Lung (tissue), 12 donors: ENCODE results near the gene MUC5B. TPM values are rescaled to one million over a fixed set of nuclear protein-coding genes. Genes with fewer than 3 reads are reported as not detected.

Experiments used
- ATAC-seq: fragments of 200-7000 bp; cut with Tn5 transposase; one replicate; pipeline ENCODE4 v1.9.1; 2020; ENCODE audit warnings: moderate number of reproducible peaks; ENCODE audit not compliant: insufficient read depth, low FRiP score
- DNase-seq, 3 donors: peaks; one replicate each; pipeline ENCODE4 v3.0.0-alpha.2; 2013 to 2017
- H3K27ac ChIP-seq, 2 donors: one replicate each; pipeline ENCODE4 v1.5.1; 2013; ENCODE audit warnings: mild to moderate bottlenecking in 2 of 2, moderate library complexity in 2 of 2, control low read depth in 1 of 2, inconsistent platforms in 1 of 2, low read depth in 1 of 2, low read length in 1 of 2
- H3K27me3 ChIP-seq, 3 donors: one replicate each; pipeline ENCODE4 v1.5.1; 2013; ENCODE audit warnings: low read length in 2 of 3; ENCODE audit not compliant: control insufficient read depth in 3 of 3, insufficient read depth in 3 of 3
- H3K36me3 ChIP-seq, 4 donors: one replicate each; pipeline ENCODE4 v1.5.1; 2013; ENCODE audit warnings: low read length in 4 of 4, mild to moderate bottlenecking in 1 of 4, moderate library complexity in 1 of 4; ENCODE audit not compliant: control insufficient read depth in 4 of 4, insufficient read depth in 4 of 4
- H3K4me1 ChIP-seq, 5 donors: one replicate each; pipeline ENCODE4 v1.5.1; 2013; ENCODE audit warnings: low read length in 5 of 5, mild to moderate bottlenecking in 2 of 5, moderate library complexity in 1 of 5; ENCODE audit not compliant: control insufficient read depth in 5 of 5, insufficient read depth in 5 of 5
- H3K4me3 ChIP-seq: one replicate; pipeline ENCODE4 v1.5.1; 2013; ENCODE audit warnings: mild to moderate bottlenecking, control low read depth, moderate library complexity
- H3K9ac ChIP-seq, 2 donors: one replicate each; pipeline ENCODE4 v1.5.1; 2013; ENCODE audit warnings: low read length in 2 of 2, control low read depth in 1 of 2; ENCODE audit not compliant: insufficient read depth in 1 of 2
- H3K9me3 ChIP-seq, 4 donors: one replicate each; pipeline ENCODE4 v1.5.1; 2013; ENCODE audit warnings: low read length in 3 of 4, mild to moderate bottlenecking in 1 of 4, moderate library complexity in 1 of 4; ENCODE audit not compliant: control insufficient read depth in 4 of 4, insufficient read depth in 3 of 4
- CTCF ChIP-seq: IDR thresholded peaks from 2 replicates; pipeline ENCODE4 v1.5.1; 2012; ENCODE audit warnings: mild to moderate bottlenecking; ENCODE audit errors: control extremely low read depth, extremely low read depth
- WGBS, 2 donors: extraction: QIAGEN DNeasy Blood & Tissue Kit; methylation state at CpG; one replicate each; pipeline ENCODE4 v1.1.7; 2013; 5-methylcytosine and 5-hydroxymethylcytosine counted together
- polyA plus RNA-seq, 2 donors: library from polyadenylated mRNA; stranded (reverse); fragments of 200-250 nt; gene quantifications; one replicate each; pipeline ENCODE4 v1.2.1, GENCODE V29; 2013
- total RNA-seq, 2 donors: library from RNA; depleted of rRNA in 1 of 2; stranded (reverse); fragments of >200 nt in 1 of 2; gene quantifications; one replicate each; pipeline ENCODE4 v1.2.1, GENCODE V29; 2014 to 2021
- donor health status: control.
- donor health status: control.
- donor health status: Bipolar disorder and iron deficiency.
- donor health status: healthy.
- donor health status: DM: yes; HTN: yes; CAD: no.

The MUC5B gene
- total and polyA plus RNA-seq, 4 donors, result 5.6 to 181 (median 28.2) TPM

- no peak for TF ChIP-seq CTCF
- Histone ChIP-seq H3K4me3 (no peak overlapping the region), H3K9ac (no peak overlapping the region), H3K36me3 (no peaks in the 10 kb centered on the region), H3K4me1 (no peaks in the 10 kb centered on the region), H3K9me3 (peaks cover 0 to 16% (median 0%) of the 10 kb centered on the region in 4 donors), H3K27me3 (no peaks in the 10 kb centered on the region), H3K27ac (no peak overlapping the region)
- 88 to 93% methylated on average over 8 of the region's 8 CpGs for WGBS, 2 donors
- ATAC-seq, result no peak
- no peak for DNase-seq
These were observed 16.9 kb upstream of the MUC5B start for GRCh38 chr11:1205987-1206331.

- peak in 1 of 3 donors; percentile 6 for DNase-seq
- peaks cover 0 to 16% (median 2%) of the 10 kb centered on the region in 4 donors for H3K9me3 ChIP-seq
- WGBS, 2 donors, result 87 to 92% methylated on average over 38 of the region's 38 CpGs
- no peaks in the 10 kb centered on the region for H3K27me3 ChIP-seq
- ATAC-seq, result no peak
- H3K36me3 ChIP-seq, result no peaks in the 10 kb centered on the region
- H3K4me3 ChIP-seq, result no peak overlapping the region
- TF ChIP-seq CTCF, result no peak
- H3K27ac ChIP-seq, result no peak overlapping the region
- no peaks in the 10 kb centered on the region for H3K4me1 ChIP-seq
- no peak overlapping the region for H3K9ac ChIP-seq
These were observed 16.2 kb upstream of the MUC5B start for GRCh38 chr11:1206391-1207271.

GRCh38 chr11:1207401-1208143, 15.3 kb upstream of the MUC5B start:
- no peak for TF ChIP-seq CTCF
- H3K4me1 ChIP-seq, result no peaks in the 10 kb centered on the region
- DNase-seq (peak in 1 of 3 donors; percentile 7), ATAC-seq (no peak)
- no peaks in the 10 kb centered on the region for H3K27me3 ChIP-seq
- no peak overlapping the region for H3K4me3 ChIP-seq
- H3K36me3 ChIP-seq, result no peaks in the 10 kb centered on the region
- H3K27ac ChIP-seq, result no peak overlapping the region
- H3K9ac ChIP-seq, result no peak overlapping the region
- 84 to 88% methylated on average over 34 of the region's 34 CpGs for WGBS, 2 donors
- peaks cover 0 to 16% (median 4%) of the 10 kb centered on the region in 4 donors for H3K9me3 ChIP-seq
